HG03139 (cell line): ENCODE data around the gene NDUFAF5.

ENCODE experiments used
- ATAC-seq: cut with Tn5 transposase; IDR thresholded peaks from one replicate; pipeline ENCODE4 v1.9.1; 2021; ENCODE audit not compliant: unreplicated experiment

NDUFAF5 gene

GRCh38 chr20:13868331-13868730 lies 83.5 kb downstream of the NDUFAF5 start:
- no peak for ATAC-seq

- no peak for ATAC-seq
Observed at GRCh38 chr20:13870170-13870748, 85.4 kb downstream of the NDUFAF5 start.
